Aorta (tissue), 5 donors: ENCODE data around the gene DPRX. TPM values are rescaled to one million over a fixed set of nuclear protein-coding genes. Genes with fewer than 3 reads are reported as not detected.

Source experiments
- ATAC-seq: fragments of 200-7000 bp; cut with Tn5 transposase; one replicate; pipeline ENCODE4 v1.9.1; 2022; ENCODE audit warnings: moderate library complexity; ENCODE audit not compliant: low FRiP score
- DNase-seq, 2 donors: peaks; one replicate each; pipeline ENCODE4 v3.0.0-alpha.2; 2020
- H3K27ac ChIP-seq, 2 donors: one replicate each; pipeline ENCODE4 v1.5.1; 2013; ENCODE audit warnings: low read length in 2 of 2, mild to moderate bottlenecking in 2 of 2, moderate library complexity in 2 of 2, control low read depth in 1 of 2, inconsistent platforms in 1 of 2, low read depth in 1 of 2
- H3K27me3 ChIP-seq, 2 donors: one replicate each; pipeline ENCODE4 v1.6.1; 2013; ENCODE audit warnings: control low read depth in 1 of 2, low read length in 1 of 2, mild to moderate bottlenecking in 1 of 2, moderate library complexity in 1 of 2; ENCODE audit not compliant: insufficient read depth in 2 of 2, control insufficient read depth in 1 of 2
- H3K36me3 ChIP-seq, 2 donors: one replicate each; pipeline ENCODE4 v1.6.1; 2013; ENCODE audit warnings: control low read depth in 1 of 2, low read length in 1 of 2, mild to moderate bottlenecking in 1 of 2; ENCODE audit not compliant: insufficient read depth in 2 of 2, control insufficient read depth in 1 of 2
- H3K4me1 ChIP-seq, 2 donors: one replicate each; pipeline ENCODE4 v1.6.1; 2013; ENCODE audit warnings: low read length in 2 of 2, control low read depth in 1 of 2, mild to moderate bottlenecking in 1 of 2, moderate library complexity in 1 of 2; ENCODE audit not compliant: insufficient read depth in 2 of 2, control insufficient read depth in 1 of 2
- H3K4me3 ChIP-seq, 2 donors: one replicate each; pipeline ENCODE4 v1.5.1; 2013; ENCODE audit warnings: low read length in 2 of 2, control low read depth in 1 of 2, mild to moderate bottlenecking in 1 of 2
- H3K9me3 ChIP-seq: one replicate; pipeline ENCODE4 v1.6.1; 2013; ENCODE audit warnings: mild to moderate bottlenecking, low read length; ENCODE audit not compliant: control insufficient read depth
- WGBS, 2 donors: extraction: QIAGEN DNeasy Blood & Tissue Kit; methylation state at CpG; one replicate each; pipeline ENCODE4 v1.1.7; 2013; 5-methylcytosine and 5-hydroxymethylcytosine counted together
- intact Hi-C, 2 donors: fragments of 100-400 bp; cut with DNase I; formaldehyde crosslinking; loops; one replicate each; pipeline versions ENCODE4 v1.14.2 to v1.15.0; 2022
- polyA plus RNA-seq, 2 donors: library from polyadenylated mRNA; stranded (reverse); fragments of 200-250 nt; gene quantifications; one replicate each; pipeline ENCODE4 v1.2.3, GENCODE V29; 2013
- total RNA-seq, 2 donors: library from RNA; stranded (reverse); fragmentation: NEBNext Ultra II Directional; extraction: Animal tissue kit (Norgen Biotek cat#: 25700); gene quantifications; one replicate each; pipeline ENCODE4 v1.2.1, GENCODE V29; 2021
- donor health status: healthy with polysubstance abuse.
- donor health status: Bipolar disorder and iron deficiency.
- donor health status: DM: no; HTN: no; CAD: no.
- donor health status: DM: no; HTN: no; CAD: no.
- donor health status: DM: yes; HTN: yes; CAD: no.

The DPRX gene
- total and polyA plus RNA-seq, 4 donors = not detected

DNA sequence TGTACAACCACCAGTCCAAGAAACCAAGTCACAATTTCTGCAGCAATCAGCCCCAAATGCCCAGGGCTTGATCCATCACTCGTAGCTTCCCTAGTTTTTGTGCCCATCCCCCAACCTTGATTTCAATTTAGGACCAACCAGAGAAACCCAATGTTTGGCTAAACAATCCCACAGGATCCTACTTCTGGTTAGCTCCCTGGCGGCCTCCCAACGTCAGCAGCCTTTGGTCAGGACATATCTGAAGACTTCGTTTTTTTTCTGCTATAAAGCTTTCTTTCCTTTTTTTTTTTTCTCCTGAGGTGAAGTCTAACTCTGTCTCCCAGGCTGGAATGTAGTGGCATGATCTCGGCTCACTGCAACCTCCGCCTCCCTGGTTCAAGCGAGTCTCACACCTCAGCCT lies 7.7 kb downstream of the DPRX start:
- WGBS, 2 donors = 59 to 65% methylated on average over 7 of the region's 7 CpGs
- intact Hi-C loops = no loop called here
- no peaks in the 10 kb centered on the region for H3K27me3 ChIP-seq

DNA sequence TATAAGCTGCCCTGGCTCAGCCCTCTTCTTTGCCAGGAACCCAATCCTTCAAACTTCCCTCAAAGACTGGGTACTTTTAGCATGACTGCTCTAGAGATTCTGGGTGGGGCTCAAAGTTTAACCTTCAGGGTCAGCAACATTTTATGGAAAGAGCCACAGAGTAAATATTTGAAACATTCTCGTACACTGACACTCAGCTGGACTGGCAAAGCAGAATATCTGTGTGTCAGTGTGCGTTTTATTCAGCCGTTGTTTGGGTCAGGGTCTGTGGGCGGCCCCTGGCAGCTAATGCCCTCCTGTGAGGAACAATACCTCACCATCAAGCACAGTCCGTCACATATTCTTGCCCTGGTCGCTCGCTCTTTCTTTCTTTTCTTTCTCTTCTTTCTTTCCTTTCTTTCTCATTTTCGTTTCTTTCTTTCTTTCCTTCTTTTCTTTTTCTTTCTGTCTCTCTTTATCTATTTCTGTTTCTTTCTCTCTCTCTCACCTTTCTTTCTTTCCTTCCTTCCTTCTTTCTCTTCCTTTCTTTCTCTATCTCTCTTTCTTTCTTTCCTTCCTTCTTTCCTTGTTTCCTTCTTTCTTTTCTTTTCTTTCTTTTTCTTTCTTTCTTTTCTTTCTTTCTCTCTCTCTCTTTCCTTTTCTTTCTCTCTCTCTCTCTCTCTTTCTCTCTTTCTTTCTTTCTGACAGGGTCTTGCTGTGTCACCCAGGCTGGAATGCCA lies 10.7 kb downstream of the DPRX start:
- Histone ChIP-seq H3K27ac (no peak overlapping the region), H3K27me3 (no peaks in the 10 kb centered on the region), H3K4me3 (no peak overlapping the region), H3K36me3 (no peaks in the 10 kb centered on the region), H3K9me3 (peaks cover 4% of the 10 kb centered on the region), H3K4me1 (no peaks in the 10 kb centered on the region)
- ATAC-seq = no peak
- no peak for DNase-seq
- WGBS, 2 donors = 65 to 67% methylated on average over 8 of the region's 8 CpGs
- intact Hi-C loops = no loop called here

More for the DNA sequence above, 7.7 kb downstream of the DPRX start:
- Histone ChIP-seq H3K27ac (no peak overlapping the region), H3K4me3 (no peak overlapping the region), H3K9me3 (peaks cover 2% of the 10 kb centered on the region), H3K4me1 (no peaks in the 10 kb centered on the region), H3K36me3 (no peaks in the 10 kb centered on the region)
- ATAC-seq = no peak
- DNase-seq = no peak

DNA sequence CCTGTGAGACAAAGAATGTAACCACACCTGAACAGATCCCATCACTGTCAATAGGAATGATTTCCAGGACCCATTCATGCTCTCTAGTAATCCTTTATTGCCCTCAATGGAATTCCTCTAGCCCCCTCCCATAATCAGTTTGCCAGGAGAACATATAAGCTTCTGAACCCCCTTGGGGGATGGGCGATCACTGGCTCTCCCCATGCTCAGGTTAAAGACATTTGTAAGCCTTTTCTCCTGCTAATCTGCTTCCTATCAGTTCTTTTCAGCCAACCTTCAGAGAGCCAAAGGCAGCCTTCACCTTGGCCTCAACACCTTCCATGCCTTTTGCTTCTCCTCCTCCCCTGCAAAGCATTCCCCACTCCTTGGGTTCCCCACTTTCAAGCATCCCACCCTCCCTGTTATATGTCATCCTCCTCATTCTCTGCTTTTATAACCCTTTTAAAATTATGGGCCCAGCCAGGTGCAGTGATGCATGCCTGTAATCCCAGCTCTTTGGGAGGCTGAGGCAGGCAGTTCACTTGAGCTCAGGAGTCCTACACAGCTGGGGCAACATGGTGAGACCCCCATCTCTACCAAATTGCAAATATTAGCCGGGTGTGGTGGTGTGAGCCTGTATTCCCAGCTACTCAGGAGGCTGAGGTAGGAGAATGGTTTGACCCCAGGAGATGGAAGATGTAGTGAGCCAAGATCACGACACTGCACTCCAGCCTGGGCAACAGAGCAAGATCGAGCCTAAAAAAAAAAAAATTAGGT lies 12.4 kb downstream of the DPRX start:
- no peaks in the 10 kb centered on the region for H3K27me3 ChIP-seq
- no peak for DNase-seq
- H3K4me1 ChIP-seq = no peaks in the 10 kb centered on the region
- no peak overlapping the region for H3K4me3 ChIP-seq
- intact Hi-C loops = no loop called here
- H3K36me3 ChIP-seq = no peaks in the 10 kb centered on the region
- ATAC-seq = no peak
- 64 to 68% methylated on average over 4 of the region's 4 CpGs for WGBS, 2 donors
- peaks cover 4% of the 10 kb centered on the region for H3K9me3 ChIP-seq
- no peak overlapping the region for H3K27ac ChIP-seq

DNA sequence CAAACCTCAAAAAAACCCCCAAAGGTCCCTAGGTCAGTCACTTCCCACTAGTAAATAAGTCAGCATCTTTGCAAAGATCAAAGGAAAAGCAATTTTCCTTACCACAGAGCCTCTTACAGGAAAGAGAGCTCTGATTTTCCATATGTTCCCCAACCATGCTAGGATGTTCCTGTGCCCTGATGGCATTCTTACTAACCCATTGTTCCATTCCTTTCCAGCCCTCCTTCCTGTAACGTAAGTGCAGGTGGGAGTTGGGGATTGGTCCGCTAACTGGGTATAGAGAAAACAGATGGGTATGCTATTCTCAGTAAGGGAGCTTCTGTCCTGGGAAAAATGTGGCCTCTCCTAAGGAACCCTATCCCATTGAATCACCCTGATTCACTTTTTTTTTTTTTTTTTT lies 14.3 kb downstream of the DPRX start:
- no peaks in the 10 kb centered on the region for H3K36me3 ChIP-seq
- no peaks in the 10 kb centered on the region for H3K27me3 ChIP-seq
- intact Hi-C loops = no loop called here
- DNase-seq (no peak), ATAC-seq (no peak)
- peaks cover 6% of the 10 kb centered on the region for H3K9me3 ChIP-seq
- WGBS, 2 donors = 84 to 88% methylated on average over 2 of the region's 2 CpGs
- no peak overlapping the region for H3K27ac ChIP-seq
- H3K4me1 ChIP-seq = no peaks in the 10 kb centered on the region
- H3K4me3 ChIP-seq = no peak overlapping the region

DNA sequence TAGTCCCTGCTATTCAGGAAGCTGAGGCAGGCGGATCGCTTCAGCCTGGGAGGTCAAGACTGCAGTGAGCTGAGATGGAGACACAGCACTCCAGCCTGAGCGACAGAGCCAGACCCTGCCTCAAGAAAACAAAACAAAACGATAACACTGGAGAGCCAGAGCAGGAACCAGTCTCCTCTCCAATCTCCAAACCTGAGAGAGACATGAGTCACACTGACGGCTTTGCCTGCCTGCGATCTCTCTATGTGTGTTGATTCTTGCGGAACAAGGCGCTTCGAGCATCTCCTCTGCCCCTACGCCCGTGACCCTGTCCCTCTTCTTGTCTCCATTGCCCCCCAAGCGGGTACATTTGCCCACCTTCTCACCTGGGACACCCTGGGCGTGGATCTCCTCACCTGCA lies 15.6 kb downstream of the DPRX start:
- no peaks in the 10 kb centered on the region for H3K36me3 ChIP-seq
- H3K27ac ChIP-seq = no peak overlapping the region
- intact Hi-C loops = no loop called here
- WGBS, 2 donors = 91 to 93% methylated on average over 13 of the region's 13 CpGs
- H3K9me3 ChIP-seq = peaks cover 6% of the 10 kb centered on the region
- DNase-seq (no peak), ATAC-seq (no peak)
- no peaks in the 10 kb centered on the region for H3K4me1 ChIP-seq
- H3K4me3 ChIP-seq = no peak overlapping the region
- no peaks in the 10 kb centered on the region for H3K27me3 ChIP-seq

DNA sequence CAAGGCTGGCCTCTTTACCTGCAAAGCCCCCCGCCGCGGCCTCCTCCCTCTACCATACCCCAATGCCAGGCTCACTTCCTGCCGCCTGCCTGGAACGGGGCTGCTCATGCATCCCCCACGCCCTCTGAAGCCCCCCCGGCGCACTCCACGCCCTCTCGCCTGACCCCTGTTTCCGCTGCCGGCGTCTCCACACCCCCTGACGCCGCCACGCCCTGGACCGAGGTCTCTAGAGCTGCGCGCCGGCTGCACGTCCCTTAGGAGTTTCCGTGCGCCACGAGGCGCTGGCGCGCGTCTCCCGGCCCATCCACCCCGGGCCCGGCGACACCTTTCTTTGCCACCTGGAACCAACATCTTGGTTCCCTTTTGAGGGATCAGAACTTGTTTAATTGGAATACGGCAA lies 16.0 kb downstream of the DPRX start:
- peaks cover 6% of the 10 kb centered on the region for H3K9me3 ChIP-seq
- DNase-seq (no peak), ATAC-seq (no peak)
- no peaks in the 10 kb centered on the region for H3K27me3 ChIP-seq
- WGBS, 2 donors = 93 to 96% methylated on average over 33 of the region's 33 CpGs
- no peak overlapping the region for H3K27ac ChIP-seq
- intact Hi-C loops = no loop called here
- no peak overlapping the region for H3K4me3 ChIP-seq
- H3K36me3 ChIP-seq = no peaks in the 10 kb centered on the region
- no peaks in the 10 kb centered on the region for H3K4me1 ChIP-seq

DNA sequence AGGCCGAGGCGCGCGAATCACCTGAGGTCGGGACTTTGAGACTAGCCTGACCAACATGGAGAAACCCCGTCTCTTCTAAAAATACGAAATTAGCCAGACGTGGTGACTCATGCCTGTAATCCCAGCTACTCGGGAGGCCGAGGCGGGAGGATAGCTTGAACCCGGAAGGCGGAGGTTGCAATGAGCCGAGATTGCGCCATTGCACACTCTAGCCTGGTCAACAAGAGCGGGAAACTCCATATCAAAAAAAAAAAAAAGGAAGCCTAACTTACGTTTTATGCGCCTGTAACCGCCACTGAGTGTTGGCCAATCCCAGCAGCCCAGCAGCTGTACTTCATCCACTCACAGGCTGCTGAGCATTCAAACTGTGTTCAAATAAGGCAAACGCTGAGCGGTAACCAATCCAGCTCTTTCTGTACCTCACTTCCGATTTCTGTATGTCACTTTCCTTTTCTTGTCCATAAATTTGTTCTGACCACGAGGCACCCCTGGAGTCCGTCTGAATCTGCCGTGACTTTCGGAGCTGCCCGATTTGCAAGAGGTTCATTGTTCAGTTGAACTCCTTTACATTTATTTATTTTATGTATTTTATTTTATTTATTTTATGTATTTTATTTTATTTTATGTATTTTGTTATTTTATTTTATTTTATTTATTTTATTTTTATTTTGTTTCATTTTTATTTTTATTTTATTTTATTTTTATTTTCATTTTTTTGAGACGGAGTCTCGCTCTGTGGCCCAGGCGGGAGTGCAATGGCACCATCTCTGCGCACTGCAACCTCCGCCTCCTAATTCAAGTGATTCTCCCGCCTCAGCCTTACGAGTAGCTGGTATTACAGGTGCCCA lies 18.2 kb downstream of the DPRX start:
- intact Hi-C loops = no loop called here
- DNase-seq (no peak), ATAC-seq (no peak)
- Histone ChIP-seq H3K4me1 (no peaks in the 10 kb centered on the region), H3K36me3 (no peaks in the 10 kb centered on the region), H3K27ac (no peak overlapping the region), H3K27me3 (no peaks in the 10 kb centered on the region), H3K9me3 (peaks cover 4% of the 10 kb centered on the region), H3K4me3 (no peak overlapping the region)
- WGBS, 2 donors = 94 to 95% methylated on average over 34 of the region's 34 CpGs

DNA sequence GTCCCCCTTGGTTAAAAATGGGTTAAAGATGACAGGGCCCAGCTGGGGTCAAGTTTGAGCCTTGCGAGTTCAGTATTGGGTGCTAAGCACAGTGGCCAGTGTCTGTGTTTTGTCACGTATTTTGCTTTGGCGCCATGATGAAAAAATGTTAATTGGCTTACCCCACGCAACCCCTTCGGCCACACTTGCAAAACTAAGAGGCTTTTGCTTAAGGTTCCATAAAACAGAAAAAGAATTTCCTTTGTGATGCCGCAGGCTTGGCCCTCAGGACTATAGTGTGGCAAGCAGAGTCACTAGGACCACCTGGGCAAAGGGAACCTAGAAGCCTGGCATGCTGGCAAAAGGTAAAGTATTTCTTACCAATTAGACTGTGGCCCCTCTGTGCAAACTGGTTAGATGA lies 20.7 kb downstream of the DPRX start:
- ATAC-seq (no peak), DNase-seq (no peak)
- no peaks in the 10 kb centered on the region for H3K27me3 ChIP-seq
- H3K27ac ChIP-seq = no peak overlapping the region
- H3K36me3 ChIP-seq = no peaks in the 10 kb centered on the region
- no peak overlapping the region for H3K4me3 ChIP-seq
- H3K9me3 ChIP-seq = peaks cover 2% of the 10 kb centered on the region
- H3K4me1 ChIP-seq = no peaks in the 10 kb centered on the region
- intact Hi-C loops = no loop called here
- 91% methylated on average over 6 of the region's 6 CpGs for WGBS, 2 donors
